GM19328 (cell line): ENCODE data around the gene KLK7.

ENCODE experiments used
- ATAC-seq: cut with Tn5 transposase; IDR thresholded peaks from one replicate; pipeline ENCODE4 v1.9.1; 2021; ENCODE audit warnings: mild to moderate bottlenecking, moderate library complexity; ENCODE audit not compliant: unreplicated experiment

The KLK7 gene

GRCh38 chr19:50939596-50939995, 44.1 kb downstream of the KLK7 start:
- ATAC-seq: no peak

- no peak for ATAC-seq
Measured at GRCh38 chr19:50933640-50934039, 50.1 kb downstream of the KLK7 start.

GRCh38 chr19:50932690-50933083, 51.0 kb downstream of the KLK7 start:
- no peak for ATAC-seq

GRCh38 chr19:50932018-50932689, 51.6 kb downstream of the KLK7 start:
- no peak for ATAC-seq

GRCh38 chr19:50931023-50931422, 52.7 kb downstream of the KLK7 start:
- no peak for ATAC-seq

GRCh38 chr19:50928831-50929230, 54.9 kb downstream of the KLK7 start:
- no peak for ATAC-seq
